Tibial artery (tissue), 4 donors: ENCODE results near the gene MPI.

ENCODE experiments used
- DNase-seq, 2 donors: peaks; one replicate each; pipeline ENCODE4 v3.0.0-alpha.2; 2019
- H3K27ac ChIP-seq, 2 donors: fragments of 200-600 bp; sonication (generic) in 1 of 2; 1 replicate in 1 of 2; 2 replicates in 1 of 2; pipeline ENCODE4 v1.5.1; 2018 to 2019; ENCODE audit warnings: mild to moderate bottlenecking in 1 of 2
- H3K27me3 ChIP-seq, 2 donors: fragments of 200-600 bp; sonication (generic) in 1 of 2; one replicate each; pipeline versions ENCODE4 v1.5.1 to v1.6.0; 2016 to 2019
- H3K36me3 ChIP-seq, 3 donors: fragments of 200-600 bp; sonication (generic) in 2 of 3; one replicate each; pipeline ENCODE4 v1.5.1; 2016 to 2019; ENCODE audit warnings: mild to moderate bottlenecking in 2 of 3
- H3K4me1 ChIP-seq, 4 donors: fragments of 200-600 bp; sonication (generic) in 2 of 4; 1 replicate in 3 of 4; 2 replicates in 1 of 4; pipeline ENCODE4 v1.5.1; 2016 to 2019
- H3K4me3 ChIP-seq, 2 donors: fragments of 200-600 bp; sonication (generic) in 1 of 2; 1 replicate in 1 of 2; 2 replicates in 1 of 2; pipeline ENCODE4 v1.5.1; 2018 to 2019; ENCODE audit warnings: mild to moderate bottlenecking in 2 of 2
- H3K9me3 ChIP-seq, 3 donors: fragments of 200-600 bp; sonication (generic) in 1 of 3; one replicate each; pipeline ENCODE4 v1.5.1; 2016 to 2019
- intact Hi-C: fragments of 100-400 bp; cut with DNase I; formaldehyde crosslinking; loops from one replicate; pipeline ENCODE4 v1.15.0; 2023; ENCODE audit warnings: low total_unique reads
- TF ChIP-seq, protein P1 (sequence below), 2 experiments: fragments of 200-600 bp in 1 of 2; fragments of 450-650 bp in 1 of 2; IDR thresholded peaks; one replicate each; pipeline ENCODE4 v1.5.1; 2017 to 2019; ENCODE audit warnings: antibody characterized with exemption in 2 of 2, mild to moderate bottlenecking in 1 of 2, moderate library complexity in 1 of 2

MPI gene

DNA sequence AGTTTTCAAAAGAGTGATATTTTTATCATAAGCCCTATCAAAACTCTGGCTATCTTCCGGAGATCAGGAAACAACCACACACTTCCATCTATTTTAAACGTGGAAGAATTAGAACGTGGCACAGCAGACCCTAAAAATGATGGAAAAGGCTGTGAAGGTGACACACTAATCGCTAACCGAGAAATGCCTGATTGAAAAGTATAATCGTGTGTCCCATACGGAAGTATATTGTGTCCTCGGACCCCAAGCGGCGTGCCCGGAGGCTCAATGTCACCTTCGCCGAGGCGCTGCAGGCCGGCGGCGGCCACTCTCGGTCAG, 47.4 kb downstream of the MPI start:
- intact Hi-C loops, result no loop called here
- peaks cover 0 to 30% (median 14%) of the 10 kb centered on the region in 4 donors for H3K4me1 ChIP-seq
- H3K4me3 ChIP-seq, result peak overlapping the region; percentile 95 to 100
- H3K9me3 ChIP-seq, result no peaks in the 10 kb centered on the region
- DNase-seq, result no peak
- H3K36me3 ChIP-seq, result no peaks in the 10 kb centered on the region
- TF ChIP-seq, protein P1, sequence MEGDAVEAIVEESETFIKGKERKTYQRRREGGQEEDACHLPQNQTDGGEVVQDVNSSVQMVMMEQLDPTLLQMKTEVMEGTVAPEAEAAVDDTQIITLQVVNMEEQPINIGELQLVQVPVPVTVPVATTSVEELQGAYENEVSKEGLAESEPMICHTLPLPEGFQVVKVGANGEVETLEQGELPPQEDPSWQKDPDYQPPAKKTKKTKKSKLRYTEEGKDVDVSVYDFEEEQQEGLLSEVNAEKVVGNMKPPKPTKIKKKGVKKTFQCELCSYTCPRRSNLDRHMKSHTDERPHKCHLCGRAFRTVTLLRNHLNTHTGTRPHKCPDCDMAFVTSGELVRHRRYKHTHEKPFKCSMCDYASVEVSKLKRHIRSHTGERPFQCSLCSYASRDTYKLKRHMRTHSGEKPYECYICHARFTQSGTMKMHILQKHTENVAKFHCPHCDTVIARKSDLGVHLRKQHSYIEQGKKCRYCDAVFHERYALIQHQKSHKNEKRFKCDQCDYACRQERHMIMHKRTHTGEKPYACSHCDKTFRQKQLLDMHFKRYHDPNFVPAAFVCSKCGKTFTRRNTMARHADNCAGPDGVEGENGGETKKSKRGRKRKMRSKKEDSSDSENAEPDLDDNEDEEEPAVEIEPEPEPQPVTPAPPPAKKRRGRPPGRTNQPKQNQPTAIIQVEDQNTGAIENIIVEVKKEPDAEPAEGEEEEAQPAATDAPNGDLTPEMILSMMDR (IDR thresholded peaks at IDR 0.05), result no peak
- H3K27ac ChIP-seq, result peak overlapping the region; percentile 98
- H3K27me3 ChIP-seq, result no peaks in the 10 kb centered on the region

DNA sequence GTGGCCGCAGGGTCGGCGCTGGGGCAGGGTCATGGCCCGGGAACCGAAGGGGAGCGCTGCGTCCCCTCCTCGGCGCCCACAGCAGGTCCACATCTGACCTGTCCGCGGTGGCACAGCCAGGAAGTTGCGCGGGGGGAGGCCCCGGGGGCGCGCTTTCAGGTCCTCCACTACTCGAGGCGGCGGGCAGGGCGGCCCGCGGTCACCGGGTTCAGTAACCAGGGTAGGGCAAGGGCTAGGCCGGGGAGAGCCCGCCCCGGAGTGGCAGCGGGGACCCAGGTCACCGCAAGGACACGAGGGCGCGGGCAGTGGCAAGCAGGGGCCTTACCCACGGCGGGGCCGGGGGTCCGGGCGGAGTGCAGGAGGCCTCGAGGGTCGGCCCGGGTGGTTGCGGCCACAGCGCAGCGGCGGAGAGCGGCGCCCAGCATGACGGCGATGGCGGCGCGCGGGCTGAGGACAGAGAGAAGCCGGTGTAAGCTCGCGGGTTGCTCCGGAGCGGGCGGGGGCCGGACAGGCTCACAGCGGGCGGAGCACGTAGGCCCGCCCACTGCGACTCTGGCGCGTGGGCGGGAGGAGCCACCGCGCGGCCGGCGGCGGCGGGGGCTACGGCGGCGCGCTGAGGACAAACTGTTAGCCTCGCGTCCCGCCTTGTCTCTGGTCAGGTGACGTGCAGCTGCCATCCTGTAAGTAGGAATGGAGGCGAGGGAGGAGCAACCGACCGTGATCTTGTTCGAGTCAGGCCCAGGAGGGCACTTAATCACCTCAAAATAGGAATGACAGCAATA, 47.9 kb downstream of the MPI start, which contains the start of gene COX5A:
Gene COX5A (minus strand): TSS at position 484 of the 782 bp plus-strand sequence. CDS start 59 bp downstream, at position 425.
- intact Hi-C loops, result no loop called here

DNA sequence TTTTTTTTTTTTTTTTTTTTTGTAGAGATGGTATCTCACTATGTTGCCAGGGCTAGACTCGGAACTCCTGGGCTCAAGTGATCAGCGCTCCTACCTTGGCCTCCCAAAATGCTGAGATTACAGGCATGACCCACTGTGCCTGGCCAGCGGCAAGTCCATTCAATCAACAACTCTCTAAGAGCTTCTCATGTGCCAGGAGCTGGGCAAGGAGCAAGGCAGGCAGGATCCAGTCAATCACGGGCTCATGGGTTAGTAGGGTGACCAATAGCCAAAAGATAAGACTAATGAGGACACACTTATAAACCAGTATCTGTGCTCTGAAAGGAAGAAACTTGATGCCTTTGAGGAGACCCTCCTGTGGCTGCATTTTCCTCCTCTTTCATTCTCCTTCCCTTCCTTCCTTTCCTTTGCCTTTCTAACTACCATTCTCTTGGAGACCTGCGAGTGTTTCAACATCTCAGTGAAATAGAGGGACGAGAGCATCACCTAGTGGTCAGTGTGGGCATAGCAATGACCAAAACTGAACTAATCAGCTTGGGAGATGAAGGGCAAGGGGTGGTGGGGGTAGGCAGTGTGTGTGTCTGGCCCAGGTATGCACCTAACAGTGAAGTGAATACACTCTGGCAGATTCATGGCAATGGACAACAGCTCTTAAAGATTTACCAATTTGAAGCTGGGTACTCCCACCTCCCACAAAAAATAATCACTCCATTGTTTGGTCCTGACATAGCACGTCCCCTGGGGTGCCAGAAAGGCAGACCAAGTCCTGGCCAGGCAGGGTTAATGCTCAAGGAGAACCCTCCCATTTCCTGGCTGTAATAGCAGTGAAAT, 60.5 kb downstream of the MPI start:
- Histone ChIP-seq H3K9me3 (no peaks in the 10 kb centered on the region), H3K27me3 (no peaks in the 10 kb centered on the region), H3K4me1 (peaks cover 0 to 18% (median 13%) of the 10 kb centered on the region in 4 donors), H3K27ac (no peak overlapping the region), H3K36me3 (no peaks in the 10 kb centered on the region), H3K4me3 (no peak overlapping the region)
- DNase-seq, result peak; percentile 82 to 83
- intact Hi-C loops, result loop anchor here (5.0 to 10.0 kb wide), 2 partner anchors 173 to 315 kb away; no protein-coding TSS in a partner anchor
- TF ChIP-seq, protein P1 (IDR thresholded peaks at IDR 0.05), result peak; percentile 95 to 99

More for the DNA sequence above, 47.9 kb downstream of the MPI start, which contains the start of gene COX5A:
- Histone ChIP-seq H3K4me3 (peak within 1 kb of the TSS; percentile 95 to 100), H3K4me1 (peaks cover 0 to 30% (median 14%) of the 10 kb centered on the region in 4 donors), H3K36me3 (no peaks in the 10 kb centered on the region), H3K27me3 (no peaks in the 10 kb centered on the region), H3K9me3 (no peaks in the 10 kb centered on the region), H3K27ac (peak within 1 kb of the TSS; percentile 98)
- DNase-seq, result peak; percentile 96 to 97
- TF ChIP-seq, protein P1 (IDR thresholded peaks at IDR 0.05), result peak in 1 of 2 experiments; percentile 19

DNA sequence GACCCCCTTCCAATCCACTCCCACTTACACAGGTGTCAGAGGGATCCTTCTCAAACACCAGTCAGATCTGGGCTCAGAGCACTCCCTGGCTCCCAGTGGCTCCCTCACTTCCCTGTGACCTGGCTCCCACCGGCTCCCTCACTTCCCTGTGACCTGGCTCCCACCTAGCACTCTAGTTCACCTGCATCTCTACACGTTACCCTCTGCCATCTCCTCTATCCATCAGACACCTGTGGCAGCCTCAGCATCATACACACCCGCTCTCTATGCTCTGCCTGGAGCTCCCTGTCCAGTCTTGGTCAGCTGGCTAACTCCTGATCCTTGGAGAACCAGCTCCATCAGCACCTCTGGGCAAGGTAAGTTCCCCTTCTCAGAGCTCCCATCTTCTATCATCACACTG, 61.2 kb downstream of the MPI start:
- TF ChIP-seq, protein P1 (IDR thresholded peaks at IDR 0.05), result no peak
- intact Hi-C loops, result loop anchor here (5.0 to 10.0 kb wide), 2 partner anchors 174 to 316 kb away; no protein-coding TSS in a partner anchor

More for the DNA sequence above, 61.2 kb downstream of the MPI start:
- Histone ChIP-seq H3K27ac (no peak overlapping the region), H3K4me3 (no peak overlapping the region), H3K4me1 (peaks cover 0 to 25% (median 20%) of the 10 kb centered on the region in 4 donors), H3K36me3 (no peaks in the 10 kb centered on the region), H3K9me3 (no peaks in the 10 kb centered on the region), H3K27me3 (no peaks in the 10 kb centered on the region)
- DNase-seq, result no peak
